Measurements from ENCODE around the gene GNB5.

GNB5 gene

DNA sequence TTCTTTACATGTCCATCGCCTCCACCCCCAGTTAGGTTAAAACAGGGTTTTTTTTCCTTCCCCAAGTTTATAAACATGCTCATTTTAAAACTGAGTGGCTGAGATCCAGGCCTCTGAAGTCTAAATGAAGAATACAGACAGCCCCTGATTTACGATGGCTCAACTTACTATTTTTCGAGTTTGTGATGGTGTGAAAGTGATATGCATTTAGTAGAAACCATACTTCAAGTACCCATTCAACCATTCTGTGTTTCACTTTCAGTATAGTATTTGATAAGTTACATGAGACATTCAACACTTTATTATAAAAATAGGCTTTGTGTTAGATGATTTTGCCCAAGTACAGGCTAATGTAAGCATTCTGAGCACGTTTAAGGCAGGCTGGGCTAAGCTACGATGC is 30.5 kb upstream of the GNB5 start:
- Histone ChIP-seq H3K27ac (ENCODE audit: low read length) (no peak overlapping the region), H3K9me3 (replicated peaks; ENCODE audit: insufficient read depth, low read length) (no peaks in the 10 kb centered on the region), H3K36me3 (replicated peaks; ENCODE audit: insufficient read depth, low read length) (no peaks in the 10 kb centered on the region), H3K4me1 (ENCODE audit: low read length) (peaks cover 16% of the 10 kb centered on the region), H3K9ac (ENCODE audit: low read length) (no peak overlapping the region), H3K79me2 (ENCODE audit: low read length) (no peaks in the 10 kb centered on the region), H2AFZ (ENCODE audit: low read length) (no peak overlapping the region), H3K27me3 (replicated peaks; ENCODE audit: insufficient read depth, low read length) (no peaks in the 10 kb centered on the region), H4K20me1 (ENCODE audit: insufficient read depth, low read length) (no peaks in the 10 kb centered on the region), H3F3A (ENCODE audit: insufficient read depth, low read length) (peaks cover 12% of the 10 kb centered on the region), H3K9me2 (replicated peaks; ENCODE audit: insufficient read depth, low read length) (no peaks in the 10 kb centered on the region), H3K4me3 (ENCODE audit: low read length) (no peak overlapping the region), H3K4me2 (ENCODE audit: low read depth, low read length) (peak overlapping the region; percentile 48)
- DNase-seq = peak; percentile 57
- no peak for TF ChIP-seq EZH2phosphoT487 (IDR thresholded peaks at IDR 0.05; ENCODE audit: low read length)
- TF ChIP-seq EZH2 (optimal IDR thresholded peaks at IDR 0.05; ENCODE audit: low read depth, low read length) = no peak
- TF ChIP-seq, protein P1, sequence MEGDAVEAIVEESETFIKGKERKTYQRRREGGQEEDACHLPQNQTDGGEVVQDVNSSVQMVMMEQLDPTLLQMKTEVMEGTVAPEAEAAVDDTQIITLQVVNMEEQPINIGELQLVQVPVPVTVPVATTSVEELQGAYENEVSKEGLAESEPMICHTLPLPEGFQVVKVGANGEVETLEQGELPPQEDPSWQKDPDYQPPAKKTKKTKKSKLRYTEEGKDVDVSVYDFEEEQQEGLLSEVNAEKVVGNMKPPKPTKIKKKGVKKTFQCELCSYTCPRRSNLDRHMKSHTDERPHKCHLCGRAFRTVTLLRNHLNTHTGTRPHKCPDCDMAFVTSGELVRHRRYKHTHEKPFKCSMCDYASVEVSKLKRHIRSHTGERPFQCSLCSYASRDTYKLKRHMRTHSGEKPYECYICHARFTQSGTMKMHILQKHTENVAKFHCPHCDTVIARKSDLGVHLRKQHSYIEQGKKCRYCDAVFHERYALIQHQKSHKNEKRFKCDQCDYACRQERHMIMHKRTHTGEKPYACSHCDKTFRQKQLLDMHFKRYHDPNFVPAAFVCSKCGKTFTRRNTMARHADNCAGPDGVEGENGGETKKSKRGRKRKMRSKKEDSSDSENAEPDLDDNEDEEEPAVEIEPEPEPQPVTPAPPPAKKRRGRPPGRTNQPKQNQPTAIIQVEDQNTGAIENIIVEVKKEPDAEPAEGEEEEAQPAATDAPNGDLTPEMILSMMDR (IDR thresholded peaks at IDR 0.05; ENCODE audit: low read length) = no peak

DNA sequence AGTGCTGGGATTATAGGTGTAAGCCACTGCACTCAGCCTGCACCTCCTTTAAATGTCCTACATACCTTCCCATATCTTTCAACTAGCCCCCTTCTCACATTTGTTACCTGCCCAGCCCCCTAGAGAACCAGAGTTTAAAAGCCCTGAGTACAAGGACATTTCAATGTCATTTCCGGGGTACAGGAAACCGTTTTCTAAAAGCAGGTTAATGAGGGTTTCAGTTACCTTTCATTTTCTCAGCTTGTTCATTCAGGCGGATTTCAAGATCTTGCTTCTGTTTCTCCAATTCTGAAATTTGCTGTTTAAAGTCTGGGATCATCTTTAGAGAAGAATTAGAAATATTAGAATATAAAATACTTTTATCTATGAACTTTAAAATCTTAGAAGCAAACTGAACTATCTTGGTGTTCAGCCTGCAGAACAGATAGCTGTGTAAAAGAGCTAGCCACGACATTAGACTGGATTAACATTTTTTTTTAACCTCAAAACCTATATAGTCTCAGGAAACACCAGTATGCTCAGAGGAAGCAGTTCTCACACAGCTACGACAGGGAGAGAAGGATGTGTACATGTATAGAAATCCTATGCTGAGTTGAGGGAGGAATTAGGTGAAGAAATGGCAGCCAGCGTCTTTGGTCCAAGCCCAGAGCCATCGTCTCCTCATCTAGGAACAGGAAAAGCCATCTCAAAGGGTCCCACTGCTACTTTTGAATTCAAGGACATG is 29.9 kb upstream of the GNB5 start:
- Histone ChIP-seq H3K4me2 (ENCODE audit: low read depth, low read length) (peak overlapping the region; percentile 48), H3K27ac (ENCODE audit: low read length) (peak overlapping the region; percentile 11; the same call in 1 of the 2 replicates)

DNA sequence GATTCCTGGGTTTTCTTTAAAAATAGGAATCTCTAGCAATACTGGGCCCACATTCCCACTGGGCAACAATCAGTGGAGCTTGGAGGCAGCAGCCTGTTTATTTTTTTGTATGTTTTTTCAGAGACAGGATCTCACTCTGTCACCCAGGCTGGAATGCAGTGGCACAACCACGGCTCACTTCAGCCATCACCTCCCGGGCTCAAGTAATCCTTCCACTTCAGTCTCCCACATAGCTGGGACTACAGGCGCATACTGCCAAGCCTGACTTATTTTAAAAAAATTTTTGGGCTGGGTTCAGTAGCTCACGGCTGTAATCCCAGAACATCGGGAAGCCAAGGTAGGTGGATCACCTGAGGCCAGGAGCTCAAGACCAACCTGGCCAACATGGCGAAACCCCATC is 29.1 kb upstream of the GNB5 start:
- no peak overlapping the region for H2AFZ ChIP-seq (ENCODE audit: low read length)
- H3F3A ChIP-seq (ENCODE audit: insufficient read depth, low read length) = peaks cover 12% of the 10 kb centered on the region
- no peaks in the 10 kb centered on the region for H4K20me1 ChIP-seq (ENCODE audit: insufficient read depth, low read length)
- H3K9me3 ChIP-seq (replicated peaks; ENCODE audit: insufficient read depth, low read length) = no peaks in the 10 kb centered on the region
- no peaks in the 10 kb centered on the region for H3K36me3 ChIP-seq (replicated peaks; ENCODE audit: insufficient read depth, low read length)
- H3K4me3 ChIP-seq (ENCODE audit: low read length) = no peak overlapping the region
- no peaks in the 10 kb centered on the region for H3K27me3 ChIP-seq (replicated peaks; ENCODE audit: insufficient read depth, low read length)
- no peak overlapping the region for H3K4me2 ChIP-seq (ENCODE audit: low read depth, low read length)
- no peak overlapping the region for H3K9ac ChIP-seq (ENCODE audit: low read length)
- peaks cover 16% of the 10 kb centered on the region for H3K4me1 ChIP-seq (ENCODE audit: low read length)
- TF ChIP-seq EZH2 (optimal IDR thresholded peaks at IDR 0.05; ENCODE audit: low read depth, low read length) = no peak
- TF ChIP-seq EZH2phosphoT487 (IDR thresholded peaks at IDR 0.05; ENCODE audit: low read length) = no peak
- TF ChIP-seq, protein P1 (IDR thresholded peaks at IDR 0.05; ENCODE audit: low read length) = no peak
- no peak overlapping the region for H3K27ac ChIP-seq (ENCODE audit: low read length)
- H3K9me2 ChIP-seq (replicated peaks; ENCODE audit: insufficient read depth, low read length) = no peaks in the 10 kb centered on the region
- DNase-seq = no peak
- H3K79me2 ChIP-seq (ENCODE audit: low read length) = no peaks in the 10 kb centered on the region

More for the DNA sequence above, 29.9 kb upstream of the GNB5 start:
- Histone ChIP-seq H3K4me3 (ENCODE audit: low read length) (no peak overlapping the region; the same call in 1 of the 2 replicates), H4K20me1 (ENCODE audit: insufficient read depth, low read length) (no peaks in the 10 kb centered on the region), H2AFZ (ENCODE audit: low read length) (no peak overlapping the region), H3K9me2 (replicated peaks; ENCODE audit: insufficient read depth, low read length) (no peaks in the 10 kb centered on the region), H3K27me3 (replicated peaks; ENCODE audit: insufficient read depth, low read length) (no peaks in the 10 kb centered on the region), H3K79me2 (ENCODE audit: low read length) (no peaks in the 10 kb centered on the region), H3K9ac (ENCODE audit: low read length) (no peak overlapping the region), H3F3A (ENCODE audit: insufficient read depth, low read length) (peaks cover 12% of the 10 kb centered on the region), H3K36me3 (replicated peaks; ENCODE audit: insufficient read depth, low read length) (no peaks in the 10 kb centered on the region), H3K9me3 (replicated peaks; ENCODE audit: insufficient read depth, low read length) (no peaks in the 10 kb centered on the region), H3K4me1 (ENCODE audit: low read length) (peaks cover 16% of the 10 kb centered on the region)
- TF ChIP-seq EZH2phosphoT487 (IDR thresholded peaks at IDR 0.05; ENCODE audit: low read length) (no peak), EZH2 (optimal IDR thresholded peaks at IDR 0.05; ENCODE audit: low read depth, low read length) (no peak)
- TF ChIP-seq, protein P1 (IDR thresholded peaks at IDR 0.05; ENCODE audit: low read length) = no peak
- DNase-seq = peak; percentile 25
